Endothelial cell of umbilical vein (primary cell): Measurements from ENCODE around the gene TIMELESS. TPM values are rescaled to one million over a fixed set of nuclear protein-coding genes. Genes with fewer than 3 reads are reported as not detected.

Experiments
- BruUV-seq: library from RNA; stranded (reverse); fragments of 400-500 nt; replicated peaks from 2 replicates; lab custom pipeline; 2021; lab: Mats Ljungman, UMichigan
- CTCF ChIA-PET: fragments of 300-600, 350-600 bp; sonication (Branson Sonifier 250); formaldehyde crosslinking; loops from one replicate; lab custom pipeline; 2021; ENCODE audit warnings: antibody characterized with exemption, inconsistent platforms; lab: Charles Lee
- POLR2A ChIA-PET: fragments of 300-600, 350-600 bp; sonication (Branson Sonifier 250); formaldehyde crosslinking; loops from one replicate; lab custom pipeline; 2021; ENCODE audit warnings: antibody characterized with exemption, inconsistent platforms; lab: Charles Lee
- DNase-seq: peaks from one replicate; pipeline ENCODE4 v3.0.0-alpha.2; 2011; ENCODE audit warnings: low read depth, low spot score
- FAIRE-seq: peaks from 2 replicates; lab custom pipeline; 2011; peaks lifted over from hg19 to GRCh38; lab: Jason Lieb, UNC
- H2AFZ ChIP-seq: 2 replicates; pipeline ENCODE4 v1.6.0; 2012; ENCODE audit warnings: low read depth, low read length, control low read depth, inconsistent platforms
- H3K27ac ChIP-seq: 2 replicates; pipeline ENCODE4 v1.5.1; 2011; ENCODE audit warnings: low read depth, mild to moderate bottlenecking, control low read depth, low read length, moderate library complexity; ENCODE audit not compliant: insufficient read depth
- H3K27me3 ChIP-seq, 2 experiments: 2 replicates each; pipeline versions ENCODE4 v1.6.0 to v1.6.1; 2011; ENCODE audit warnings: low read length in 2 of 2, mixed read lengths in 1 of 2; ENCODE audit not compliant: control insufficient read depth in 2 of 2, insufficient read depth in 2 of 2
- H3K36me3 ChIP-seq, 2 experiments: 2 replicates in 1 of 2; 3 replicates in 1 of 2; pipeline ENCODE4 v1.5.1; 2011; ENCODE audit warnings: low read length in 2 of 2, mild to moderate bottlenecking in 1 of 2, moderate library complexity in 1 of 2; ENCODE audit not compliant: control insufficient read depth in 2 of 2, insufficient read depth in 2 of 2; ENCODE audit errors: extremely low read depth in 1 of 2
- H3K4me1 ChIP-seq: 3 replicates; pipeline ENCODE4 v1.5.1; 2011; ENCODE audit warnings: mild to moderate bottlenecking, low read length; ENCODE audit not compliant: control insufficient read depth, insufficient read depth; ENCODE audit errors: extremely low read depth
- H3K4me2 ChIP-seq: 2 replicates; pipeline ENCODE4 v1.6.1; 2011; ENCODE audit warnings: low read length, control low read depth, mixed read lengths; ENCODE audit not compliant: insufficient read depth
- H3K4me3 ChIP-seq, 3 experiments: fragments of 200-600 bp in 1 of 3; sonication (generic), shearing (Covaris generic) in 1 of 3; replicated peaks in 1 of 3; 2 replicates each; pipeline ENCODE4 v1.5.1; 2011 to 2016; ENCODE audit warnings: control low read depth in 3 of 3, low read length in 3 of 3, mild to moderate bottlenecking in 2 of 3, inconsistent platforms in 1 of 3, low read depth in 1 of 3, moderate library complexity in 1 of 3; ENCODE audit not compliant: insufficient read depth in 1 of 3
- H3K79me2 ChIP-seq: 2 replicates; pipeline ENCODE4 v1.6.0; 2012; ENCODE audit warnings: low read length, inconsistent platforms; ENCODE audit not compliant: control insufficient read depth, insufficient read depth
- H3K9ac ChIP-seq: replicated peaks from 2 replicates; pipeline ENCODE3; 2011; ENCODE audit warnings: low read length, control low read depth; ENCODE audit not compliant: insufficient read depth; ENCODE audit errors: extremely low read depth
- H3K9me1 ChIP-seq: replicated peaks from 3 replicates; pipeline ENCODE4 v1.6.0; 2011; ENCODE audit warnings: mild to moderate bottlenecking, low read length; ENCODE audit not compliant: control insufficient read depth, insufficient read depth; ENCODE audit errors: extremely low read depth
- H3K9me3 ChIP-seq: replicated peaks from 2 replicates; pipeline ENCODE4 v1.5.1; 2012; ENCODE audit warnings: low read length, inconsistent platforms; ENCODE audit not compliant: control insufficient read depth, insufficient read depth
- H4K20me1 ChIP-seq: replicated peaks from 2 replicates; pipeline ENCODE3; 2011; ENCODE audit warnings: mild to moderate bottlenecking, low read length; ENCODE audit not compliant: control insufficient read depth, insufficient read depth; ENCODE audit errors: extremely low read depth
- CTCF ChIP-seq, 2 donors: IDR thresholded peaks; 1 replicate in 1 of 2; 2 replicates in 1 of 2; pipeline ENCODE4 v1.5.1; 2011; ENCODE audit warnings: low read length in 2 of 2, mild to moderate bottlenecking in 2 of 2, moderate library complexity in 2 of 2, control low read depth in 1 of 2, inconsistent platforms in 1 of 2, low read depth in 1 of 2; ENCODE audit not compliant: insufficient read depth in 1 of 2; ENCODE audit errors: extremely low read depth in 1 of 2
- EZH2 ChIP-seq: IDR thresholded peaks from 2 replicates; pipeline ENCODE4 v1.6.1; 2012; ENCODE audit warnings: borderline replicate concordance, low read depth, mild to moderate bottlenecking, moderate library complexity, low read length, inconsistent platforms; ENCODE audit not compliant: severe bottlenecking
- FOS ChIP-seq: IDR thresholded peaks from 2 replicates; pipeline ENCODE4 v1.6.1; 2011; ENCODE audit warnings: mild to moderate bottlenecking, low read length, moderate library complexity, borderline replicate concordance; ENCODE audit not compliant: insufficient read depth
- GATA2 ChIP-seq: IDR thresholded peaks from 2 replicates; pipeline ENCODE4 v1.7.0; 2011; ENCODE audit warnings: low read depth, mild to moderate bottlenecking, moderate library complexity, mixed read lengths, low read length; ENCODE audit not compliant: insufficient read length, insufficient read depth
- JUN ChIP-seq: IDR thresholded peaks from 2 replicates; pipeline ENCODE4 v1.6.1; 2011; ENCODE audit warnings: borderline replicate concordance, low read depth; ENCODE audit not compliant: insufficient read length, insufficient read depth
- MAX ChIP-seq: IDR thresholded peaks from 2 replicates; pipeline ENCODE4 v1.6.1; 2011; ENCODE audit not compliant: insufficient read depth, insufficient read length
- MYC ChIP-seq: IDR thresholded peaks from one replicate; pipeline ENCODE4 v1.6.1; 2011; ENCODE audit warnings: mild to moderate bottlenecking, low read depth, low read length
- POLR2A ChIP-seq: IDR thresholded peaks from 2 replicates; pipeline ENCODE4 v1.6.1; 2012; ENCODE audit warnings: low read depth, mild to moderate bottlenecking, control low read depth, low read length
- POLR2AphosphoS5 ChIP-seq: IDR thresholded peaks from 2 replicates; pipeline ENCODE4 v1.6.1; 2012; ENCODE audit warnings: low read depth, mild to moderate bottlenecking, control low read depth, low read length, moderate library complexity; ENCODE audit not compliant: insufficient read depth
- dilution Hi-C: fragments of 300-500 bp; cut with MboI; formaldehyde crosslinking; loops from one replicate; pipeline ENCODE4 v1.15.0; 2019; ENCODE audit warnings: low sequenced_read_pairs; ENCODE audit not compliant: extremely low pct_ligation_motif_present
- intact Hi-C: fragments of 100-400 bp; cut with micrococcal nuclease; formaldehyde crosslinking; loops from one replicate; pipeline ENCODE4 v1.10.0; 2022
- polyA plus RNA-seq, 4 experiments: library from polyadenylated mRNA; depleted of rRNA in 3 of 4; stranded (reverse) in 3 of 4; unstranded in 1 of 4; fragments of >200 nt; gene quantifications; 2 replicates each; pipeline versions ENCODE4 v1.2.1 to v1.2.3, GENCODE V29; 2011 to 2012; ENCODE audit warnings: missing spikeins in 1 of 4
- total RNA-seq: library from RNA; stranded (reverse); gene quantifications from 2 replicates; pipeline ENCODE4 v1.2.3, GENCODE V29; 2021

Gene TIMELESS
- total and polyA plus RNA-seq, 2 donors (not counting 3 experiments of a cell fraction or from before 2014, with no cell fraction given): 6.1 to 28.2 TPM

GRCh38 chr12:56451147-56451546 is 1.9 kb upstream of the TIMELESS start:
- no peaks in the 10 kb centered on the region for H3K36me3 ChIP-seq
- no peaks in the 10 kb centered on the region for H3K9me1 ChIP-seq
- no TSS peak for BruUV-seq
- dilution Hi-C loops: no loop called here
- peaks cover 15% of the 10 kb centered on the region for H3K4me1 ChIP-seq
- H2AFZ ChIP-seq: no peak overlapping the region
- TF ChIP-seq JUN (no peak), FOS (no peak), POLR2AphosphoS5 (no peak), EZH2 (no peak), CTCF (IDR thresholded peaks at IDR 0.05; ENCODE audit: extremely low read depth in 1 of 2, insufficient read depth in 1 of 2, low read depth in 1 of 2, low read length in 2 of 2) (no peak), POLR2A (no peak), MYC (no peak), GATA2 (no peak), MAX (no peak)
- ChIA-PET CTCF (interaction anchor here (0.6 to 0.9 kb wide), 3 partner anchors 10 to 41 kb away, joined by 3 read pairs; no protein-coding TSS in a partner anchor), POLR2A (no interaction called here)
- peaks cover 0 to 5% of the 10 kb centered on the region in 2 experiments for H3K27me3 ChIP-seq
- no peak overlapping the region for H3K4me3 ChIP-seq
- FAIRE-seq (no peak), DNase-seq (no peak)
- no peak overlapping the region for H3K9ac ChIP-seq
- H3K9me3 ChIP-seq: no peaks in the 10 kb centered on the region
- no peaks in the 10 kb centered on the region for H4K20me1 ChIP-seq
- H3K79me2 ChIP-seq: no peaks in the 10 kb centered on the region
- H3K4me2 ChIP-seq: no peak overlapping the region
- no peak overlapping the region for H3K27ac ChIP-seq
- intact Hi-C loops: no loop called here
